T-helper 22 cell (primary cell): ENCODE measurements around the gene LOXHD1.

Experiments
- DNase-seq: peaks from one replicate; pipeline ENCODE4 v3.0.0-alpha.2; 2020; ENCODE audit warnings: low read depth

Gene LOXHD1

DNA sequence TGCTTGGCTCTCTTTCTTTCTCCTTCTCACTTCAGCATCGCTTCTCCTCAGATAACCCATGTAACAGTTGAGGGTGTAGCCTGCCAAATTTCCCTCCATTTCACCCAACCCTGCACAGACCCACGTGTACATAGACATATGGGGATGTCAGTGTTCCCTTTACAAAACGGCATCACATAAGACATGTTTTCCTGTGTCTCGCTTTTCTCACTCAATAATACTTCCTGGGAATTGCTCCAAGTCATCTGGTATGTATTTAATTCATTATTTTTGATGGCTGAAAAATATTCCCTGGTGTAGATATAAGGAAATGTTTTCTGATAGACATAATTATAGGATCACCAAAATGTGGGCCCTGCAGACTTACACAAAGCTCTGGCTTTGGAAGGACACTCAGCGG, 176.8 kb downstream of the LOXHD1 start:
- no peak for DNase-seq

DNA sequence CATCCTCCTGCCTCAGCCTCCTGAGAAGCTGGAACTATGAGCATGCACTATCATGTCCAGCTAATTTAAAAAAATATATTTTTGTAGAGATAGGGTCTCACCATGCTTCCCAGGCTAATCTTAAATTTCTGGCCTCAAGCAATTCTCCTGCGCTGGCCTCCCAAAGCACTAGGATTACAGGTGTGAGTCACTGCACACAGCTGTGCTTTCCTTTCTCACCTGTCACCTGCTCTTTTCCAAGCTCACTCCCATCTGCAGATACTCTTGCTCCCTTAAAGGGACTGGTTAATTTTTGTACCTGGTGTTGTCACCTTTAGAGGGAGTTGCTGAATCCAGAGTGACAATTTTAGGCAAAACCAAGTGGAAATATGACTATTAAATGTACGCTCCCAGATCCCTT, 178.2 kb downstream of the LOXHD1 start:
- DNase-seq = no peak

DNA sequence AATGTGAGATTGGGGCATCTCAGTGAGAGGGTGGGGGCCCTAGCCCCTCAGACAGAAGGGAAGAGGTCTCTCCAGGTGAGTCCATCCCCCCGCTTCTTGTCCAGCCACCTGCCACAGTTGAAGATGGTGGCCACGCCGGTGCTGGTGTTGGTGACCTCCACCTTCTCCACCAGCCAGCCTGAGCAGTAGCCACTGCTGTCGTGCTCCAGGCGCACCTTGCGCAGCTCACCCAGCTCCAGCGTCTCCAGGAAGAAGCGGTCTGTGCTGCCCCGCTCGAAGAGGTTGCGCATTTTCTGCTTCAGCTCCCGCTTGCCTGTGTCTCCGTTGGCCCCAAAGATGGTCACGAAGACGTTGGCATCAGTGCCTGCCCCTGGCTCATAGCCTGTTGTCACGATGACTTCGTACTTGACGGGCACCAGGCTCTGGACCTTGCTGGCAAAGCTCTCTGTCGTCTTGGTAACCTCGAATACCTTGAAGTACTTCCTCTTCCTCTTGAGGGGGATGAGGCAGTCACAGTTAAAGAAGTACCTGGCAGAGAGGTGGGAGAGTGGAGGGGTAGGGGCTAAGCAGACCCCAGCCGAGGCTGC, 179.5 kb downstream of the LOXHD1 start:
- DNase-seq = no peak

DNA sequence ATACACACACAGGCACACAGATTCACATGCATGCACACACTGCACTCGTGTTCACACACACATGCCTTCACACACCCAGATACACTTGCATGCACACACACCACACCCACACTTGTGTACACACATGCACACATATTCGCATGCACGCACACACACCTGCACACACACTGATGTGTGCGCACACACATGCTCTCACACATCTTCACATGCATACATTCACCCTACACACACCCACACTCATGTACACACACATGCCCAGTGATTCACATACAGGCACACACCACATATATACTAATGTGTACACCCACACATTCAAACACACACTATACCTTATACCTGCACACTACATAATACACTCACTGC, 181.6 kb downstream of the LOXHD1 start:
- DNase-seq = no peak

DNA sequence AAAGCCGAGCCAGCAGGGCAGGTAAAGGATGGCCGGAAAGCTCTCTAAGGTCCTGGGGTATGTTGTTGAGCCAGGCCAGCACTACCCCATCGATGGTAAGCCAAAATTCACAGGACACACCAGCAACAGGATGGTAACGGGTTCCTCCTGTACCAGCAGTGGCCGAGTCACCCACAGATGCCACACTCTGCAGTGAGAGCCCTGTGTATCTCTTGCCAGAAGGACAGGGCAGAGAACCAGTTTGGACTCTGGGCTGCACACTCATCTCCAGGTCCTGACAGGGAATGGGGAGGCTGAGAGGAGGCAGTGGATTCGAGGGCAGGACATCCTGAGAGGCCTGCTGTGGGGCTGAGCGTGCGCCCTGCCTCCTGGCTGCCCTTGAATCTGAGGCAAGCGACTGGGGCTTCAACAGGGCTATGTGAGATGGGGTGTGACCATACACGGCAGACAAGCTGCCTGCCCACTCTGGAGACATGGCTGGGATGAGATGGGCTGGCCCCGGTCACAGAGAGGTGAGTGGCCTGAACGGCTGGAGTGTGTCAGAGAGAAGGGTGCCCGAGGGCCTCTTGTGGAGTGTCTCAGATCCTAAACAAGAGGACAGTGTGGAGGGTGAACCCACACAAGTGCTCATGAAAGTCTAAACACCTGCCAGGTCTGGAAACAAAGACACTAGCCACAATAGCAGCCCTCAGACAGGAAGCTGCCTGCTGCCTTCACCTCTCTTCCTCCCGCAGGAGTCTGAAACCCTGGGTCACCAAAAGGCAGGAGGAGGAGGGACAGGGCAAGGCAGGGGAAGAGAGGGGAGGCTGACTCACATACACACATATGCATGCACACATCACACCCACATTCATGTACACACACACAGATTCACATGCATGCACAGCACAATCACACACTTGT, 182.3 kb downstream of the LOXHD1 start:
- DNase-seq = no peak

DNA sequence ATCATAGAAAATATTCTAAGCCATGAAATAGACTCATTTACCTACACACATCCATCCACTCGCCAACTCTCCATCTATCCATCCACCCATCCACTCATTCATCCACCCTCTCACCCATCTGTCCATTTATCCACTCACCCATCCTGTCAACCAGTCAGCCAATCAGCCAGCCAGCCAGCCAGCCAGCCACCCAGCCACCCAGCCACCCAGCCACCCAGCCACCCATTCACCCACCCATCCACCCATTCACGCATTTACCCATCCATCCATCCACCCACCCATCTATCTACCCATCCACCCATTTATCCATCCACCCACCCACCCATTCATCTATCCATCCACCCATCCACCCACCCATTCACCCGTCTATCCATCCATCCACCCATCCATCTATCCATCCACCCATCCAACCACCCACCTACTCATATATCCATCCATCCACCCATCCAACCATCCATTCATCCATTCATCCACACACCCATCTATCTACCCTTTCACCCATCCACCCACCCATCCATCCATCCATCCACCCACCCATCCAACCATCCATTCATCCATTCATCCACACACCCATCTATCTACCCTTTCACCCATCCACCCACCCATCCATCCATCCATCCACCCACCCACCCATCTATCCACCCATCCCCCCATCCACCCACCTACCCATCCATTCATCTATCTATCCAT, 185.1 kb downstream of the LOXHD1 start:
- no peak for DNase-seq

DNA sequence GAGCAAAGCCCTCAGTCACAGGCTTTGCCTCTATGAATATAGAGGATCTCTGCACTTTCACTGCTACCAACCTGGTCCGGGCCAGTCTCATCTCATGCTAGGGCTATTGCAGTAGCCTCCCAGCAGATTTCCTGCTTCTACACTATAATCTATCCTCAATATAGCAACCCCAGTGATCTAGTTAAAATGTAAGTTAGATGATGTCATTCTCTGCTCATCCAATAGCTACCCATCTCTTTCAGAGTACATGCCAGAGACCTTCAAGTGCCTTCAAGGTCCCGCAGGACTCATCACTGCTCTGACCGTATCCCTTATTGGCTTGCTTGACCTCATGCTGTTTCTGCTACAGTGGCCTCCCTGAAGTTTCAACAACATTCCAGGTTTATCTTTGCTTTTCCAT, 186.3 kb downstream of the LOXHD1 start:
- no peak for DNase-seq

DNA sequence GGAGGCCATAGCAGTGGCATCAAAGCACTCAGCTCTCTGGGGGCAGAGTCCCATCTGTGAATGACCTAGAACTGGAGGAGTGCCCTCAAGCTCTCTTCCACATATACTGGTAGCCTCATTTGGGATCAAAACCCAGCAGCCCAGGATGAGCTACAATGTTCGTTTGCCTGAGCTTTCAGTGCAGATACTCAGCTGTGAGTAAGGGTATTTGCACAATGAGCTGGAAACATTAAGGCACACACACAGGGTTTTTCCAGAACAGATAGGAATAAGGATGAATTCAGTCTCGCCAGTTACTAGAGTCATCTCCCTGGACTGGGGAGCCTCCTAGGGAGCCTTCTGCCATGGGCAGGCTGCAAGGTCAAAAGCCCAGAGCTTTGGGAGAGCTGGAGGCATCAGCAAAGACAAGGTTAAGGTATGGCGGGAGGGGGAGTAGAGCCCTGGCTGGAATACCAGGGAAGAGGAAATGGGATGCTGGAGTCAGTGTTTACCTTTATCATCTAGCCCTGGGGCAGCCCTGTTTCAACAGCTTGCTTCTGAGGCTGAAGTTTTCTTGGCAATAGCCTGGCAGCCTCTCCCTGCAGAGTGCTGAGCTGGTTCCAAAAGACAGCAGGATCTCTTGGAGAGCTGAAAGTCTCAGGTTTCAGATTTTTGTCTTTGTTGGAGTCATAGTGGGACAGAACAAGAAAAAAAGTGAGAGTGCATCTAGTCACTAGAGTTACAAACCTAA, 187.7 kb downstream of the LOXHD1 start:
- DNase-seq = no peak

DNA sequence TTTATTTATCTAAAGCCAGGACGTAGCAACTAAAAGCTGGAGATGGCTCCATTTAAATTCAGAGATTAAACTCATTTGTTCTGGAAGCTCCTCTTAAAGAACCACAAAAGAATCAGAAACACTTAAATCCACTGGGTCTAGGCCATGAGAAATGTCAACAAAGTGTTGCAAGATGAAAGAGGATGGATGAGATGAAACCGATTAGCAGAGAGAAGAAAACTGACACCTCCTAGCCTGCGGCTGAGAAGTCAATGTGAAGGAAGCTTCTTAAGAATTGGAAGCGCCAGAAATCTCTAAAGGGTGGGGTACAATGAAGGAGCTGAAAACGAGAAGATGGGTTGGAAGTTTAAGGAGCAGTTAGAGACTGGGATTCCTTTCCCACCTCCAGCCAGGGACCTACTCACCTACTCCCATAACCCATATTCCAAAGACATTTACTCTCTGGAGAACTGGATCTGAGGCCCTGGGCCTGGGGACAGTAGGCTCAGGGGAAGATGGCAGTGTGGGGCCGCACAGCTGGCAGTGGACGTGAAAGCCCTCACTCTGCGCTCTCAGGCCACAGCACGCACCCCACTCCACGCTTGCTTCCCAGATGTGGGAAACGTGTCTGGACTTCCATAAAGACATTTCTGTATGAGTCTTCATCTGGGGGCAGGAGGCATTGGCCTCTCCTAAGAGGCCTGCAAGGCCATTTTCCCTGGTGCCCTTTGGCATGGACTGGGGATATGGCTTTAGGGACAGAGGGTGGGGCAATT, 188.4 kb downstream of the LOXHD1 start:
- DNase-seq = no peak

DNA sequence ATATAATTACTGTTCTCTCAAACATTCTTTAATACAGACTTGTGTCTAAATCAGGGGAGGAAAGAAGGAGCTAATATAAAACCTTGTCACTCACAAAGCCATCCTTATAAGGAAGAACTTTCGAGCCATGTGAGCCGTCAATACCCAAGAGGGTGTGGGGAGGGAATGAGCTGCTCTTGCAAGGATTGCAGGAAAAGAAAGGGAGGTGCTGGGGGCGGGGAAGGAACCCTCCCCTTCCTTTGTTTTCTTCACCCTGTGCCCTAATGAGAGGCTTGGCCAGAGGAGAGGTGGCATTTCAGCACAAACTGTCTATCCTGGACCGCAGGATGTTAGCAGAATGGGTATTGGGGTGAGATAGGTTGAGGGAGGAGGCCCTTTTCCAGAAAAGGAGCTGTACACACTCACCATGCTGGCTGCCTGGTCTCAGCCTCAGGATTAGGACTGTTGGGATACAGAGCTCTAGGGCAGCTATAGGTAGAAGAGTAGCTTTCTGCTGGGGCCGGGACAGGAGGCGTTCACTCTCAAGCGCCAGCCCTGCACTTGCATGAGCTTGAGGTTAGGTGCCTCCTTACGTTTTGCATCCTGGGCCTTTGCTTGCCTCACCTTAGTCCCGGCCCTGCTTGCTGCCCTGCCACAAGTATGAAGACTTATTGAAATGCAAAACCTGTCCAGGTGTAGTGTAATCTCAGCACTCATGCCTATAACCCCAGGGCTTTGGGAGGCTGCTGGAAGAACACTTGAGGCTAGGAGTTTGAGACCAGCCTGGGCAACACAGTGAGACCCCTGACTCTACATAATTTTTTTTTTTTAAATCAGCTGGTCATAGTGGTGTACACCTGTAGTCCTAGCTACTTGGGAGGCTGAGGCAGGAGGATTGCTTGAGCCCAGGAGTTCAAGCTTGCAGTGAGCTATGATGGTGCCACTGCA, 190.5 kb downstream of the LOXHD1 start:
- no peak for DNase-seq

DNA sequence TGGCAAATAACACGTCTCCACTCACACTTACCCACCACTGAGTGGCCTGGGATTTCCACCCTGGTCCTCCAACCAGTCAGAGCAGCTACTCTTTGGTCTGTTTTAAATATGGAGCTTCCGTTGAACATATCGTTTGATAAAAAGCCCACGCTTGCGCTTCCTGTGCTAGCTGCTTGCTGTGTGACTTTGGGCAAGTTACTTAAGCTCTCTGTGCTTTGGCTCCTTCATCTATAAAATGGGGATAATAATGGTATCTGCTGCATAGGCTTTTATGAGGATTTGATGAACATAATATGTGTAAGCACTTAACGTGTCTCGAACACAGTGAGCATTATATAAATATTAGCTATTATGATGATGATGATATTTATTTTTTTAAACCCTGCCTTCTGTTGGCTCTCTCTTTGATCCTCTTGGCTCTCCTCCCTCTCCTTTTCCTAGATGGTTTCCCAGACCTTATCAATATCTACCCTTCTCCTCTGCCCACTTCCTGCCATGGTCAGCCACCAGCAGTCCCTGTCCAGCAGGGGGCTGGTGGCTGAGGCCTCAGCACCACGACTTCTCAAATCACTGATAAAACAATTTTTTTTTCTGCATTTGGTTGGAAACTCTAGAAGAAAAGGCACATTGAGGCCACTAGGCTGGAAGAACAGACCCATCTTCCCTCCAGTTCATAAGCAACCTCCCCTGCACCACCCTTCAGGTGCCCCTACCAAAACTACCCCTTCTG, 191.9 kb downstream of the LOXHD1 start:
- DNase-seq = no peak

DNA sequence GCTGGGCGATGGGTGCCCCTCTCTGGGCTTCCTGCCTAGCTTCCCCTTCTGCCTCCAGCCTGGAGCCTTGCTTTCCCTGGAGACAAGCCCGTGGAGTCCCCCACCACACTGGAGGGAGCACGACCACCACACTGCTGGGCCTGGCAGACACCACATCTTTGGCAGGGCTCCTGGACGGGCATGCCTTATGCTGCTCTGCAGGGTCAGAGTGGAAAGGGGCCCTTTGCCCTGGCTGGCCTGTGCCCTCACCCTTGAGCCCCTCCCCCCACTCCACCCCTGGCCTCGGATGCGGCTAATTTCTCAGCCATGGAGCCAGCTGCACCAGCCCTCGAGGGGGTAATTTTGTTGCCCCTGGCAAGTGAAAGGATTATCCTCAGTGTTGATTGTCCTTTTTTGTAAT, 194.5 kb downstream of the LOXHD1 start:
- no peak for DNase-seq

DNA sequence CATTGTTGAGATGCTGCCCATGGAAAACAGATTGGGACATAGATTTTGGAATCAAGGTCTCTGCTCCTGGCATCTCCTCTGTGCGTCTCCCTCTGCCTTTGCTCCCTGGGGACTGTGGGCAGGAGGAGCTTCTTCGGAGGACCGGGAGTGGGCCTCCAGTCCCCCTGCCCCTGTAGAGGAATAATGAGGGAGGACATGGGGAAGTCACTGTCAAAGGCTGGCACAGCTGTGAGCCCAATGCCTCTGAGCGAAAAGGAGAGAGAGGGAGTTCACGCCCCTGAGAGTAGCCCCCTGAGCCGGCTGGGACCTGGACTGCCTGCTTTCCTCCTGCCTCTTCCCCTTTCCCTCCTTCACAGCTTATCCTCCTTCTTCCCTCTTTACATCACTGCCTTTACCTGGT, 195.0 kb downstream of the LOXHD1 start:
- DNase-seq = no peak

DNA sequence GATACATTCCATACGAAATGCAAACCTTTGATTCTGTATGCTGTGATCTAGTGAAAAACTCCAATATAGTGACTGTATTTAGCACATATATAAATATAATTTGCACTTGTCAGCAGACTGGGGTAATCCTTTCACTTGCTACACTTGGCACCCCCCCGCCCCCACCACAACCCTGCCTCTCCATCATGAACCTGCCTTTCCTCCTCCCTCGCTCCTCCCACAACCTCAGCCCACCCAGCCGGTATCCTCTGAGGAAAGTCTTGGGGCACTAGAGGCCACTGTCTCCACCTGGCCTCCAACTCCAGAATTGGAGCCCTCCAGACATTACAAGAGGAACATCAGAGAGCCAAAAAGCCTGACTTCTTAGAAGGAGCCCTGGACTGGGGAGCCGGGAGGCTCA, 196.3 kb downstream of the LOXHD1 start:
- no peak for DNase-seq

DNA sequence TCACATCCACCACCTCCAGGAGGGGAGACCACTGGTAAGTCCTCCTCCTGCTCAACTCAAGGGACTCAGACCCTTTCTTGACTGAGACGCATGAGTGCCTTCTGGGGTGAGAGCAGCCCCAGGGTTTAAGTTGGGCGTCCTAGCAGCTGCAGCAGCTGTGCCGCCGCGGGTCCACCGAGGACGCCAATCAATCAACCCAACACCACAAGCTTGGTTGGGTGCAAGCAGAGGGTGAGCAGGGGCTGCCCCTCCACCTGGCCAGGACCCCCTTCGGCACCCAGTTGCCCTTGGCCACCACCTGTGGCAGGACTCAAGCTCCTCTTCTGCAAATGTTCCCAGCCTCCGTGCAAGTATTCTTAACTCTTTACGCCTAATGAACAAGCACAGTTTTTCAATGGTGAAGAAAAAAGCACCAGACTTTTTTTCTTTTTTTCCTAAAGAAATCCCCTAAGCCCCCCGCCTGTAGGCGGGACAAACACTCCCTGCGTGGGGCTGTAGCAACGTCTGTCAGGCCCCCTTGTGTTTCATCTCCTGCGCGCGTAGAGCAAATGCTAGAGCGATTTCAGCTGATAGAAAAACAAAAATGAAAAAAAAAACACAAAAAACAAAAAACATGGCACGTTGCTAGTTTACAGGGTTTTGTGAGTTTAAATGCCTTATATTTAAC, 197.1 kb downstream of the LOXHD1 start:
- DNase-seq = no peak

DNA sequence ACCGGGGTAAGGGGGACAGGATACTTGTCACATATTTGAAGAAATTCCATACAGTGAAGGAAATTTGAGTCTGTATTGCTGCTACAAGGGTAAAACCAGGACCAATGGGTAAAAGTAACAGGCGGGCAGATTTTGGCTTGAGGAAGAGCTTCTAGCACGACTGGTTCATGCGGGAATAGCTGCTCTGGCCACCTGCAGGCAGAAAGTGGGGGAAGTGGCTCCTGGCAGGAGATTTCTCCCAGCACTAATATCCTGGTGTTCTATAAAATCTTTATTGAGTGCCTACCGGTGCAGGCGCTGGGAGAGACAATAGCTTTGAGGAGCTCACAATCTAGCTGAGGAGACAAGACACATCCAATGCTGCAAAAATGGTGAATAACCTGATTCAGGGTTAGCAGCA, 198.5 kb downstream of the LOXHD1 start:
- no peak for DNase-seq

DNA sequence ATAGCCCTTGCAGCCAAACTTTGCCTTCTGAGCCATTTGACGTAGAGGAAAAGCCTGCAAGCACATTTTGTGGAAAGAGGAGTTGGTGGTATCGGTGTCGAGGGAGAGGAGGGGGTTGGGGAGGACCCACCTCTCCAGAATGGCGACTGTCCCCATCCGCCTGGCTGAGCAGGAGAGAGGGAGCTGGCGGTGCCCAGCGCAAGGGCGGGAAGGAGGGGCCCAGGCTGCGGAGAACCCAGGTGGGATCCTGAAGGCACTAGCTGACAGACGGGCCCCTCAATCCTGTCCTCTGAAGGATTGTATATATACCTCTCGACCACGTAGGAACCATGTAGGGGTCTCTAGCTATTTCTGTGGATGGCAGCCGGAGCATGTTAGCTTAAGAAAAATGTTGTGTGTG, 200.3 kb downstream of the LOXHD1 start:
- DNase-seq = no peak

DNA sequence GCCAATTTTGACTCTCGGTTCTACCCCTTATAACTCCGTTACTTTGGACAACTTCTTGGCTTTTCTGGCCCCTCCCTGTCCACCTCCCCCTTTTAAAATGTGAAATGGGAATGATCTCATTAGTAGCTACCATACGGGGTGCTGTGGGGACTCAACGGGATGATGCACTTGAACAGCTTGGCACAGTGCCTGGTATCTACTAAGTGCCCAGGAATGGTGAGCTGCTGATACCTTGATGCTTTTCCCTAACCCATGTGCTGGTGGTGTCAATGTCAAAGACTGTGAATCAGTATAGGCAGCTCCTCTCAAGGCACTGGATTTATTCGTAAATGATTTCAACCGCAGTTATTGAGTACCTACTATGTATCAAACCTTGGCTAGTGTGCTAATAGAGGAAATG, 204.2 kb downstream of the LOXHD1 start:
- no peak for DNase-seq

DNA sequence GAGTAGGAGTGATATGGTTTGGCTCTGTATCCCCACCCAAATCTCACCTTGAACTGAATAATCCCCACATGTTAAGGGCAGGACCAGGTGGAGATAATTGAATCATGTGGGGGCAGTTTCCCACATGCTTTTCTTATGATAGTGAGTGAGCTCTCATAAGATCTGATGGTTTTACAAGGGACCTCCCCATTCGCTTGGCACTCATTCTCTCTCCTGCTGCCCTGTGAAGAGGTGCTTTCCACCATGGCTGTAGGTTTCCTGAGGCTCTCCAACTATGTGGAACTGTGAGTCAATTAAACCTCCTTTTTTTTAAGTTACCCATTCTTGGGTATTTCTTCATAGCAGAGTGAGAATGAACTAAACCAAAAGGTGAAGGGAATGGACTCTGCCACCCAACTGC, 207.5 kb downstream of the LOXHD1 start:
- DNase-seq = no peak

DNA sequence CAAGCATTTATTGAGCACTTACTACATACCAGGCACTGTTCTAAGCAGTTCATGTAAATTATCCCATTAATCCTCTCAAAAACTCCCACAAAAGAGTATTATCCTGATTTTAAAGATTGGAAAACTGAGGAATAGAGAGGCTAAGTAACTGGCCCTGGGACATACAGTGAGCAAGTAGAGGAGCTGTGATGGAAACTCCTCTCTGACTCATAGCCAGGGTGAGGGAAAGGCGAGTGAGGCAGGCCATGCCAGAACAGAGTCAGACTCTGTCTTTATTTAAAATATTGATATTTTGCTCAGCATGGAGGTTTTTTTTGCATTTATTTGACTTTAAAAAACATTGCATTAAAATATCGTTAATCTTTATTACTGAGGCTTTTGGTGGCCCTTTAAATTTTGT, 208.0 kb downstream of the LOXHD1 start:
- DNase-seq = no peak
